ENCODE results near the gene ADGRA1. TPM values are rescaled to one million over a fixed set of nuclear protein-coding genes. Genes with fewer than 3 reads are reported as not detected.

Gene ADGRA1
- total RNA-seq, 6 donors from 2014 or later, result 0.30 to 1.0 (median 0.39) TPM; not detected in 1

- no peaks in the 10 kb centered on the region for H3K9me3 ChIP-seq
These were observed 20.3 kb upstream of the ADGRA1 start for GRCh38 chr10:133067149-133068105.

DNA sequence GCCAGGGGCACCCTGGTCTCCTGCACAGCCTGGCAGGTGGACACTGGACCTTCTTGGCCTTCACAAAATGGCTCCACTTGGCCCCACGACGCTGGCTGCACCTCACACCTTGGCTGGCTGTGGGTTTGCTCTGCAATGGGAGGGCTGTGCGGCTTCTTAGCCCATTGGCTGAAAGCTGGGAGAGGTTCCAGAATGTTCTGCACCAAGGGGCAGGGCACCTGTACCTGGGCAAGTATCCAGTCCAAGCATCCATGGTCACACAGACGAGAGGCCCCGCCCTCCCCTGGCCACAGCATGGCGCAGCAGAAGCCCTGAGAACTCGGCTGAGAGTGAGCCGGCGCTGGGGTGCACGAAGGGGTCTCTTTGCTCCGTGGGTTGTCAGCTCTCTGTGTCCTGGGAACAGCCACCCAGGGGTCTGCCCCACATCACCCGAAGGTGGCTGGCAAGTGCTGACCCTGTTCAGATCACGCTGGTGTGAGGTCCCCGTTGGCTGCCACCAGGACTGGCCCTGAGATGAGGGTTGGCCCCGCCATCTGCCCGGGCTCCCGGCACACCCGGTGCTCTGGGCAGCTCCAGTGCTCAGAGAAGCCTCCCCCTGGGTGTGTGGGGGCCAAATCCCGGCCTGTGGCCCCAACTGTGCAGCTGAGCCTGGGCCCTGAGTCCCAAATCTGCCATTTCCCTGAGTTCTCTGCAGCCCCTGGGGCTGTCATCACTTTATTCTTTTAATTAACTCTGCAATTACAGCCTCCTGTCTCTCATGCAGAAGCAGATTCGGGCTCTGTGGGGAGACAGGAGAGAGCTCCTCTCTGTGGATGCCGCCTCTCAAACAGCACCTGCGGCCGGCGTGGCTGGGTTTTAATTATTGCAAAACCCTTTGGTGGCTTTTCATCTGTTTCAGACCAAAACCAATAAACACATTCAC lies 19.4 kb upstream of the ADGRA1 start:
- H3K4me3 ChIP-seq, result no peak overlapping the region
- TF ChIP-seq EP300 (IDR thresholded peaks at IDR 0.05) (no peak), POLR2AphosphoS5 (IDR thresholded peaks at IDR 0.05) (no peak), POLR2A (IDR thresholded peaks at IDR 0.05) (no peak)
- TF ChIP-seq, protein P1, sequence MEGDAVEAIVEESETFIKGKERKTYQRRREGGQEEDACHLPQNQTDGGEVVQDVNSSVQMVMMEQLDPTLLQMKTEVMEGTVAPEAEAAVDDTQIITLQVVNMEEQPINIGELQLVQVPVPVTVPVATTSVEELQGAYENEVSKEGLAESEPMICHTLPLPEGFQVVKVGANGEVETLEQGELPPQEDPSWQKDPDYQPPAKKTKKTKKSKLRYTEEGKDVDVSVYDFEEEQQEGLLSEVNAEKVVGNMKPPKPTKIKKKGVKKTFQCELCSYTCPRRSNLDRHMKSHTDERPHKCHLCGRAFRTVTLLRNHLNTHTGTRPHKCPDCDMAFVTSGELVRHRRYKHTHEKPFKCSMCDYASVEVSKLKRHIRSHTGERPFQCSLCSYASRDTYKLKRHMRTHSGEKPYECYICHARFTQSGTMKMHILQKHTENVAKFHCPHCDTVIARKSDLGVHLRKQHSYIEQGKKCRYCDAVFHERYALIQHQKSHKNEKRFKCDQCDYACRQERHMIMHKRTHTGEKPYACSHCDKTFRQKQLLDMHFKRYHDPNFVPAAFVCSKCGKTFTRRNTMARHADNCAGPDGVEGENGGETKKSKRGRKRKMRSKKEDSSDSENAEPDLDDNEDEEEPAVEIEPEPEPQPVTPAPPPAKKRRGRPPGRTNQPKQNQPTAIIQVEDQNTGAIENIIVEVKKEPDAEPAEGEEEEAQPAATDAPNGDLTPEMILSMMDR (IDR thresholded peaks at IDR 0.05), result no peak
- H3K27me3 ChIP-seq, result no peaks in the 10 kb centered on the region
- DNase-seq, result peak in 1 of 2 donors; percentile 68
- no peaks in the 10 kb centered on the region for H3K9me3 ChIP-seq
- WGBS, 2 donors, result 79 to 85% methylated on average over 7 to 21 of the region's 24 CpGs
- no peaks in the 10 kb centered on the region for H3K36me3 ChIP-seq
- ATAC-seq (ENCODE audit: low FRiP score in 2 of 2), result peak; percentile 20
- no peak overlapping the region for H3K27ac ChIP-seq
- H3K4me1 ChIP-seq, result no peaks in the 10 kb centered on the region

More at GRCh38 chr10:133067149-133068105, 20.3 kb upstream of the ADGRA1 start:
- Histone ChIP-seq H3K4me1 (no peaks in the 10 kb centered on the region), H3K27ac (no peak overlapping the region), H3K36me3 (no peaks in the 10 kb centered on the region), H3K4me3 (no peak overlapping the region), H3K27me3 (no peaks in the 10 kb centered on the region)
- WGBS, 2 donors, result 62 to 72% methylated on average over 18 to 26 of the region's 26 CpGs
- peak in 1 of 2 donors; percentile 62 for DNase-seq
- no peak for TF ChIP-seq EP300 (IDR thresholded peaks at IDR 0.05)
- TF ChIP-seq POLR2A (IDR thresholded peaks at IDR 0.05), result no peak
- TF ChIP-seq, protein P1 (IDR thresholded peaks at IDR 0.05), result no peak
- no peak for TF ChIP-seq POLR2AphosphoS5 (IDR thresholded peaks at IDR 0.05)
- peak in 1 of 2 donors; percentile 52 for ATAC-seq (ENCODE audit: low FRiP score in 2 of 2)

- TF ChIP-seq, protein P1 (IDR thresholded peaks at IDR 0.05), result no peak
- TF ChIP-seq POLR2AphosphoS5 (IDR thresholded peaks at IDR 0.05), result no peak
- no peak for TF ChIP-seq EP300 (IDR thresholded peaks at IDR 0.05)
- no peak for TF ChIP-seq POLR2A (IDR thresholded peaks at IDR 0.05)
- H3K9me3 ChIP-seq, result no peaks in the 10 kb centered on the region
- no peak overlapping the region for H3K27ac ChIP-seq
- H3K4me3 ChIP-seq, result no peak overlapping the region
- WGBS, 2 donors, result 58 to 66% methylated on average over 5 to 23 of the region's 23 CpGs
- ATAC-seq (ENCODE audit: low FRiP score in 2 of 2), result no peak
- no peaks in the 10 kb centered on the region for H3K27me3 ChIP-seq
- H3K36me3 ChIP-seq, result no peaks in the 10 kb centered on the region
- no peaks in the 10 kb centered on the region for H3K4me1 ChIP-seq
- peak in 1 of 2 donors; percentile 79 for DNase-seq
These were observed 18.6 kb upstream of the ADGRA1 start for GRCh38 chr10:133069033-133069525.

DNA sequence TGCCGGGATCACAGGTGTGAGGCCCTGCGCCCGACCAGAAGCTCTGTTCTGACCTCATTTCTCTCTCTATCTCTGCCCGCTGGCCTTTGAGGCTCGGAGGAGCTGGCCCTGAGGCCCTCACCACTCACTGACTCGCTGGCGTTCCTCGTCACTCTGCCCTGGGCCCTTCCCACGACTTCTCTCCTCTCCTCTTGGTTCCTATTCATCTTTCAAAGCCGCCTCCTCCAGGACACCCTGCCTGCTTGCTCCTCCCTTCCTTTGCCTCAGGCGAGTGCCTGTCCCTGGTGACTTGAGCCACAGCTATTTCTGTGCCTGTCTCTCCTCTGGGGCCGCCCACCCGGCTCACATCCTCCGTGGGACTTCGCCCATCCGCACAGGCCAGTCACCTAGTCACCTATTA lies 17.3 kb upstream of the ADGRA1 start:
- no peak overlapping the region for H3K4me3 ChIP-seq
- WGBS, 2 donors, result 68 to 78% methylated on average over 16 of the region's 16 CpGs
- H3K36me3 ChIP-seq, result no peaks in the 10 kb centered on the region
- H3K27ac ChIP-seq, result no peak overlapping the region
- DNase-seq (peak in 1 of 2 donors; percentile 35), ATAC-seq (ENCODE audit: low FRiP score in 2 of 2) (no peak)
- TF ChIP-seq EP300 (IDR thresholded peaks at IDR 0.05), result no peak
- no peak for TF ChIP-seq POLR2A (IDR thresholded peaks at IDR 0.05)
- TF ChIP-seq POLR2AphosphoS5 (IDR thresholded peaks at IDR 0.05), result no peak
- TF ChIP-seq, protein P1 (IDR thresholded peaks at IDR 0.05), result no peak
- no peaks in the 10 kb centered on the region for H3K4me1 ChIP-seq
- no peaks in the 10 kb centered on the region for H3K9me3 ChIP-seq
- H3K27me3 ChIP-seq, result no peaks in the 10 kb centered on the region
